HG03442 (cell line): ENCODE measurements around the gene GLCCI1.

Source experiments
- ATAC-seq: cut with Tn5 transposase; IDR thresholded peaks from one replicate; pipeline ENCODE4 v1.9.1; 2021; ENCODE audit warnings: mild to moderate bottlenecking, moderate library complexity; ENCODE audit not compliant: unreplicated experiment

Gene GLCCI1

GRCh38 chr7:7959979-7960670 is 8.5 kb upstream of the GLCCI1 start:
- ATAC-seq = peak; percentile 92

GRCh38 chr7:7962851-7963250 is 5.7 kb upstream of the GLCCI1 start:
- ATAC-seq = no peak

GRCh38 chr7:7964250-7964649 is 4.3 kb upstream of the GLCCI1 start:
- ATAC-seq = no peak

- ATAC-seq = no peak
Observed at GRCh38 chr7:7964691-7965090, 3.9 kb upstream of the GLCCI1 start.

- ATAC-seq = no peak
Observed at GRCh38 chr7:7965301-7965700, 3.3 kb upstream of the GLCCI1 start.

GRCh38 chr7:7966141-7966734 is 2.4 kb upstream of the GLCCI1 start:
- ATAC-seq = no peak

GRCh38 chr7:7967886-7968543 is 581 bp upstream of the GLCCI1 start:
- no peak for ATAC-seq

- no peak for ATAC-seq
Observed at GRCh38 chr7:7969306-7970236, 975 bp downstream of the GLCCI1 start.

GRCh38 chr7:7970237-7970530 is 1.6 kb downstream of the GLCCI1 start:
- no peak for ATAC-seq

- ATAC-seq = no peak
Observed at GRCh38 chr7:7970531-7971307, 2.1 kb downstream of the GLCCI1 start.

GRCh38 chr7:7971308-7972040 is 2.9 kb downstream of the GLCCI1 start:
- no peak for ATAC-seq

GRCh38 chr7:7972128-7972527 is 3.5 kb downstream of the GLCCI1 start:
- ATAC-seq = no peak

GRCh38 chr7:7972922-7973594 is 4.5 kb downstream of the GLCCI1 start:
- no peak for ATAC-seq

- ATAC-seq = no peak
Observed at GRCh38 chr7:7976677-7977076, 8.1 kb downstream of the GLCCI1 start.

GRCh38 chr7:7977774-7978173 is 9.2 kb downstream of the GLCCI1 start:
- ATAC-seq = no peak

GRCh38 chr7:7978860-7979259 is 10.3 kb downstream of the GLCCI1 start:
- ATAC-seq = no peak

- ATAC-seq = no peak
Observed at GRCh38 chr7:7979558-7979957, 11.0 kb downstream of the GLCCI1 start.

- no peak for ATAC-seq
Observed at GRCh38 chr7:7980134-7980533, 11.5 kb downstream of the GLCCI1 start.

GRCh38 chr7:7982904-7983303 is 14.3 kb downstream of the GLCCI1 start:
- ATAC-seq = no peak
